ENCODE data around the gene XPO4.

Gene XPO4

DNA sequence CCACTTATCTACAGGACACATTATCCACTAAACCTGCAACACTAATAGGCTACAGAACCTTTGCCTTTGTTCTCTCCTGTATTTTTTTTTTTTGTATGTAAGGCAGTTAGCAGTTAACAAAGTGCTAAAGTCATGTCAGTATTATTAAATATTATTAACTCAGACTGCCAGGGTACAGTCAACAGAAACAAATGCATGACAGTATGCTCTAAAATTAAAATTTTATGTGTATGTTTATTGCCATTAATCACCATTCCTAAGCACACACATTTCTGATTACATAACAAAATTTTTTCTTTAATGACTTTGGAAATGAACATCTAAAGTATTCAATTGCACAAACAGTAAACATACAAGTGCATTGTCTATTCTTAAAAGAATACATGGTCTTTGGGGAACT, 41.7 kb downstream of the XPO4 start:
- no peak for DNase-seq (ENCODE audit: extremely low read depth, insufficient read length)
- TF ChIP-seq, protein P1, sequence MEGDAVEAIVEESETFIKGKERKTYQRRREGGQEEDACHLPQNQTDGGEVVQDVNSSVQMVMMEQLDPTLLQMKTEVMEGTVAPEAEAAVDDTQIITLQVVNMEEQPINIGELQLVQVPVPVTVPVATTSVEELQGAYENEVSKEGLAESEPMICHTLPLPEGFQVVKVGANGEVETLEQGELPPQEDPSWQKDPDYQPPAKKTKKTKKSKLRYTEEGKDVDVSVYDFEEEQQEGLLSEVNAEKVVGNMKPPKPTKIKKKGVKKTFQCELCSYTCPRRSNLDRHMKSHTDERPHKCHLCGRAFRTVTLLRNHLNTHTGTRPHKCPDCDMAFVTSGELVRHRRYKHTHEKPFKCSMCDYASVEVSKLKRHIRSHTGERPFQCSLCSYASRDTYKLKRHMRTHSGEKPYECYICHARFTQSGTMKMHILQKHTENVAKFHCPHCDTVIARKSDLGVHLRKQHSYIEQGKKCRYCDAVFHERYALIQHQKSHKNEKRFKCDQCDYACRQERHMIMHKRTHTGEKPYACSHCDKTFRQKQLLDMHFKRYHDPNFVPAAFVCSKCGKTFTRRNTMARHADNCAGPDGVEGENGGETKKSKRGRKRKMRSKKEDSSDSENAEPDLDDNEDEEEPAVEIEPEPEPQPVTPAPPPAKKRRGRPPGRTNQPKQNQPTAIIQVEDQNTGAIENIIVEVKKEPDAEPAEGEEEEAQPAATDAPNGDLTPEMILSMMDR (IDR thresholded peaks at IDR 0.05; ENCODE audit: insufficient read depth, low read length, poor library complexity, severe bottlenecking): no peak
- Histone ChIP-seq H3K4me3 (replicated peaks; ENCODE audit: low read depth, low read length) (no peak overlapping the region), H3K36me3 (ENCODE audit: control insufficient read depth, insufficient read depth, low read length) (no peaks in the 10 kb centered on the region), H3K27me3 (replicated peaks; ENCODE audit: control insufficient read depth, insufficient read depth, low read length) (no peaks in the 10 kb centered on the region)

DNA sequence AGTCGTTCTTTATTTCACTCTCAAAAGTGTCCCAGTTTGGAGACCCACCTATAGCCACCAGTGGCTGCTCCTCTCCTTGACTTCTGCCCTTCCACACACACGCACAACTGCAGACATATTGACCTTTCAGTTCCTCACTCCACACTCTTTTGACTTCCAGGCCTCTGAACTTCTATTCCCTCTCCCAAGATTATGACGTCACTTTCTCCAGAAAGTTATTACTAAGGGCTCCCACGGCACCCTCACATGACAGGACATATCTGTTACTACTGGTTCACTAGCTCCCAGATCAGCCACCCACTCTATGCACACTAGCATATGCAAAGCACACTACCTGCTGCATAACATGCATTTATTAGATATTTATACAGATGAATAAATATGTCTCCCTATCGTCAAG, 45.9 kb downstream of the XPO4 start:
- TF ChIP-seq, protein P1 (IDR thresholded peaks at IDR 0.05; ENCODE audit: insufficient read depth, low read length, poor library complexity, severe bottlenecking): no peak
- no peak for DNase-seq (ENCODE audit: extremely low read depth, insufficient read length)
- H3K4me3 ChIP-seq (replicated peaks; ENCODE audit: low read depth, low read length): no peak overlapping the region
- H3K27me3 ChIP-seq (replicated peaks; ENCODE audit: control insufficient read depth, insufficient read depth, low read length): no peaks in the 10 kb centered on the region
- 0 out of 2 replicates have a peak, but pooled peaks cover 2% of the 10 kb centered on the region for H3K36me3 ChIP-seq (ENCODE audit: control insufficient read depth, insufficient read depth, low read length)

DNA sequence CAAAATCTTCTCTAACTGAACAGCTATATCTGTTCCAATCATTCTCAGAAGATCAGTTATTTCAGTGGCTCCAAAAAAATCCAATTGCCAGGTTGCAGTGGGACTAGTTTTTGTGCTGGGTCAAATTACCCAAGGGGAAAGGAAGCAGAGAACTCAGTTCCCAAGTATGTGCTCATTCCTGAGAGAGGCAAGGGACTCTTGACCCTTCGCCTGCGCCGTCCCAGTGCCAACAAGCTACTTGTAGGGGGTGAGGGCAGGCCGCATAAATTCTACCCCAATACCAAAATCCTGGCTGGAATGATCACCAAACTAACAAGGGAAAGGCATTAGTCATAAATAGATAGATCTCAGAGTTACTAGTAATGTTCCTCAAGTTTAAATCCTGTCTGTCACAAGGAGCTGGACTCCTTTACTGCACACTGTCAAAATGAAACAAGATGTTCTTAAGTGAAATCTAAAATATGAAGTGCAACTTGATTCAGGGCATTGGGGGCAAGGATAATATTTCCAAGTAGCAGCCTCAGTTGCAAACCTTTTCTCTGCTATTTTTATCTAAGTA, 50.6 kb downstream of the XPO4 start:
- no peaks in the 10 kb centered on the region for H3K27me3 ChIP-seq (replicated peaks; ENCODE audit: control insufficient read depth, insufficient read depth, low read length)
- no peak for DNase-seq (ENCODE audit: extremely low read depth, insufficient read length)
- no peak overlapping the region for H3K4me3 ChIP-seq (replicated peaks; ENCODE audit: low read depth, low read length)
- TF ChIP-seq, protein P1 (IDR thresholded peaks at IDR 0.05; ENCODE audit: insufficient read depth, low read length, poor library complexity, severe bottlenecking): no peak
- 0 out of 2 replicates have a peak, but pooled peaks cover 2% of the 10 kb centered on the region for H3K36me3 ChIP-seq (ENCODE audit: control insufficient read depth, insufficient read depth, low read length)

DNA sequence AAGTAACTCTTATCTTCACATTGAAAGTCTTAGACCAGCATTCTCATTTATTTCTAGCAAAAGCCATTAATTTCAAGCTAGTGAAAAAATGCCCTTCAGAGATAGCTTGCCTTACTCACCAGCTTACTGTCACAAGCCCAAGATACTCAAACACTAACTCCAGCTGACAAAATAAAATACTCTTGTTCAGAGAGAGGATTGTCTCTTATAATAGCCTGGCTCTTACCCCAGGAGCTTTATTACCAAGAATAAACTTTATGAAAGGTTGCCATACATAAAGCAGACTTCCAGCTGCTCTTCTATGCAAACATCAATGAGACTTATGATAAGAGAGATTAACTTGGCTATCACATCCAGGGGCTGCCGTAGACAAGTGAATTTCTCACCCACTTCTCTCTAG, 53.6 kb downstream of the XPO4 start:
- Histone ChIP-seq H3K4me3 (replicated peaks; ENCODE audit: low read depth, low read length) (no peak overlapping the region), H3K36me3 (ENCODE audit: control insufficient read depth, insufficient read depth, low read length) (no peaks in the 10 kb centered on the region), H3K27me3 (replicated peaks; ENCODE audit: control insufficient read depth, insufficient read depth, low read length) (no peaks in the 10 kb centered on the region)
- no peak for DNase-seq (ENCODE audit: extremely low read depth, insufficient read length)
- TF ChIP-seq, protein P1 (IDR thresholded peaks at IDR 0.05; ENCODE audit: insufficient read depth, low read length, poor library complexity, severe bottlenecking): no peak

DNA sequence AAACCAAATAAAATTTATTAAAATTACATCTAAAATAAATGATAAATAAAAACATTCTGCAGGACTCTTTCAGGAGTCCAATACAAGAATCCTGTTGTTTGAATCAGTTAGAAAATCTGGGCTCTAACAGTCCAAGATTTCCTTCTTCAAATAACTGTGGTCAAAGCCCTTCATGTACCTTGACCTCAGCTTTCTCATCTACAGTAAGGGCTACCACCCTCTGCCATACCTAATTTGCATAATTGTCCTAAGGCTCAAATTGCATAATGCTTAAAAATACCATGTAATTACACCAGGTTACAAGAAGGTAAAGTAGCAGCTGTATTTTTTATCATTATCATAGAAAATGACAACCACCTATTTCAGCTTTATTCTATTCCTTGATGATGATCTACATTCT, 54.3 kb downstream of the XPO4 start:
- DNase-seq (ENCODE audit: extremely low read depth, insufficient read length): no peak
- TF ChIP-seq, protein P1 (IDR thresholded peaks at IDR 0.05; ENCODE audit: insufficient read depth, low read length, poor library complexity, severe bottlenecking): no peak
- no peaks in the 10 kb centered on the region for H3K36me3 ChIP-seq (ENCODE audit: control insufficient read depth, insufficient read depth, low read length)
- H3K4me3 ChIP-seq (replicated peaks; ENCODE audit: low read depth, low read length): no peak overlapping the region
- H3K27me3 ChIP-seq (replicated peaks; ENCODE audit: control insufficient read depth, insufficient read depth, low read length): no peaks in the 10 kb centered on the region

DNA sequence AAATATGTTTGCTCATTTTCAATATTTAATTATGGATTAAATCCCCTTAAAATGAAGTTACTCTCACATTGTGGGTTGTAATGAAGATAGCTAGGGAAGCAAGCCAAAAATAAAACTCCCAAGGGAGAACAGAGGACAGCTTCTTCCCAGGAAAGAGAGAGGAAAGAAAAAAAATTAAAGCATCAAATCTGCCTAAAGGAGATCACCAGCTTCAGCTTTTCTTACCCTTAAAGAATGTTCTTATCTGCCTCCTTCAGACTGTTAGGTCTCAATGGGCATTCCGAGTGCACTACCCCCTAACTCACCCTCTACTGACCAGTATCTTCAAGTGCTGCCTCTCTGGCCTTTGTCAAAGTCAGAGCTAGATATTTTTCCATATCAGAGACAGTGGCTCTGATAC, 55.2 kb downstream of the XPO4 start:
- TF ChIP-seq, protein P1 (IDR thresholded peaks at IDR 0.05; ENCODE audit: insufficient read depth, low read length, poor library complexity, severe bottlenecking): no peak
- H3K36me3 ChIP-seq (ENCODE audit: control insufficient read depth, insufficient read depth, low read length): no peaks in the 10 kb centered on the region; the same call in 1 of the 2 replicates
- H3K27me3 ChIP-seq (replicated peaks; ENCODE audit: control insufficient read depth, insufficient read depth, low read length): no peaks in the 10 kb centered on the region
- H3K4me3 ChIP-seq (replicated peaks; ENCODE audit: low read depth, low read length): no peak overlapping the region
- DNase-seq (ENCODE audit: extremely low read depth, insufficient read length): no peak
